ENCODE measurements around the gene NFKB1.

DNA sequence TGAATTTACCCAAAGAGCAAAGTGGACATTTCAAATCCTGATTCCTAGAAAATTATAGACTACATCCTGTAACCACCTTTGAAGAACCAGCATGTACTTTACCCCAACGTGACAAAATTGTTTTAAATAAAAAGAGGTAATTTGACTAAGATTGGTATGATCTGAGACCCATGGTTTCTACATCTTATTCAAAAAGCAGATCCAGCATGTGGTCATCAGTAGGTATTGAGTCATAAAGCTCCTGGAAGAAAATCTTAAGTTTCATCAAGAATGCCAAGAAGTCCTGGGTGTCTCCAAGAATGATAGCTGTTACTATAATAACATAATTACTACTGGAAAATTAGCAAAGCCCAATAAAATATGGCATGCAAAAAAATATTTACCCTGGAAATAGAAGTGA is 61.8 kb downstream of the NFKB1 start:
- TF ChIP-seq POLR2A (IDR thresholded peaks at IDR 0.05) (no peak), EP300 (IDR thresholded peaks at IDR 0.05) (no peak), POLR2AphosphoS5 (IDR thresholded peaks at IDR 0.05) (no peak)
- TF ChIP-seq, protein P1, sequence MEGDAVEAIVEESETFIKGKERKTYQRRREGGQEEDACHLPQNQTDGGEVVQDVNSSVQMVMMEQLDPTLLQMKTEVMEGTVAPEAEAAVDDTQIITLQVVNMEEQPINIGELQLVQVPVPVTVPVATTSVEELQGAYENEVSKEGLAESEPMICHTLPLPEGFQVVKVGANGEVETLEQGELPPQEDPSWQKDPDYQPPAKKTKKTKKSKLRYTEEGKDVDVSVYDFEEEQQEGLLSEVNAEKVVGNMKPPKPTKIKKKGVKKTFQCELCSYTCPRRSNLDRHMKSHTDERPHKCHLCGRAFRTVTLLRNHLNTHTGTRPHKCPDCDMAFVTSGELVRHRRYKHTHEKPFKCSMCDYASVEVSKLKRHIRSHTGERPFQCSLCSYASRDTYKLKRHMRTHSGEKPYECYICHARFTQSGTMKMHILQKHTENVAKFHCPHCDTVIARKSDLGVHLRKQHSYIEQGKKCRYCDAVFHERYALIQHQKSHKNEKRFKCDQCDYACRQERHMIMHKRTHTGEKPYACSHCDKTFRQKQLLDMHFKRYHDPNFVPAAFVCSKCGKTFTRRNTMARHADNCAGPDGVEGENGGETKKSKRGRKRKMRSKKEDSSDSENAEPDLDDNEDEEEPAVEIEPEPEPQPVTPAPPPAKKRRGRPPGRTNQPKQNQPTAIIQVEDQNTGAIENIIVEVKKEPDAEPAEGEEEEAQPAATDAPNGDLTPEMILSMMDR (IDR thresholded peaks at IDR 0.05): no peak
